HepG2 (cell line): ENCODE data around the gene MALT1. TPM values are rescaled to one million over a fixed set of nuclear protein-coding genes. Genes with fewer than 3 reads are reported as not detected.

Source experiments
- ATAC-seq: fragments of 200-7000 bp; cut with Tn5 transposase; 3 replicates; pipeline ENCODE4 v1.9.1; 2020; ENCODE audit warnings: mild to moderate bottlenecking, moderate library complexity
- BruUV-seq: library from RNA; stranded (reverse); fragments of 400-500 nt; replicated peaks from 2 replicates; lab custom pipeline; 2021; lab: Mats Ljungman, UMichigan
- CTCF ChIA-PET: fragments of 300-600 bp; formaldehyde crosslinking; extraction: SDS; loops from one replicate; lab custom pipeline; 2021; ENCODE audit warnings: low total read pairs, inconsistent platforms, low intra/inter-chr PET ratio; lab: Yijun Ruan, JAX
- POLR2A ChIA-PET: fragments of 350-600 bp; sonication (Branson Sonifier 250); formaldehyde crosslinking; loops from one replicate; lab custom pipeline; 2020; ENCODE audit warnings: antibody characterized with exemption, inconsistent platforms; lab: Yijun Ruan, JAX
- DNase-seq: peaks from one replicate; pipeline ENCODE4 v3.0.0-alpha.2; 2015; ENCODE audit warnings: low spot score
- FAIRE-seq: peaks from 3 replicates; lab custom pipeline; 2011; peaks lifted over from hg19 to GRCh38; lab: Jason Lieb, UNC
- H2AFZ ChIP-seq: one replicate; pipeline ENCODE4 v1.6.1; 2011; ENCODE audit warnings: low read length, inconsistent platforms
- H3K27ac ChIP-seq: fragments of 300-600 bp; 3 replicates; pipeline ENCODE4 v1.8.0; 2011; ENCODE audit warnings: mixed run types, mild to moderate bottlenecking, mixed read lengths, low read length, inconsistent platforms; ENCODE audit not compliant: insufficient read depth; ENCODE audit errors: extremely low read length
- H3K27me3 ChIP-seq, 2 experiments: fragments of 200-600 bp in 1 of 2; 2 replicates in 1 of 2; 3 replicates in 1 of 2; pipeline versions ENCODE4 v1.6.0 to v1.8.0; 2011; ENCODE audit warnings: low read length in 2 of 2, mild to moderate bottlenecking in 2 of 2, moderate library complexity in 2 of 2, inconsistent platforms in 1 of 2; ENCODE audit not compliant: insufficient read depth in 2 of 2, control insufficient read depth in 1 of 2
- H3K36me3 ChIP-seq, 2 experiments: fragments of 200-600 bp in 1 of 2; replicated peaks in 1 of 2; 2 replicates in 1 of 2; 3 replicates in 1 of 2; pipeline versions ENCODE4 v1.5.1 to v1.8.0; 2011; ENCODE audit warnings: low read length in 2 of 2, inconsistent platforms in 1 of 2; ENCODE audit not compliant: insufficient read depth in 2 of 2, control insufficient read depth in 1 of 2
- H3K4me1 ChIP-seq: 2 replicates; pipeline ENCODE4 v1.5.1; 2012; ENCODE audit warnings: low read length, inconsistent platforms; ENCODE audit not compliant: insufficient read depth
- H3K4me2 ChIP-seq: 2 replicates; pipeline ENCODE4 v1.6.0; 2011; ENCODE audit warnings: low read depth, low read length, inconsistent platforms
- H3K4me3 ChIP-seq, 3 experiments: fragments of 200-600 bp in 1 of 3; sonication (generic), shearing (Covaris generic) in 1 of 3; replicated peaks in 1 of 3; 2 replicates each; pipeline ENCODE4 v1.5.1; 2011 to 2016; ENCODE audit warnings: low read length in 3 of 3, inconsistent platforms in 2 of 3, low read depth in 2 of 3, mild to moderate bottlenecking in 2 of 3, control low read depth in 1 of 3, mixed read lengths in 1 of 3; ENCODE audit not compliant: insufficient read depth in 1 of 3
- H3K79me2 ChIP-seq: one replicate; pipeline ENCODE4 v1.6.1; 2011; ENCODE audit warnings: low read length, inconsistent platforms; ENCODE audit not compliant: insufficient read depth
- H3K9ac ChIP-seq: 2 replicates; pipeline ENCODE4 v1.6.0; 2011; ENCODE audit warnings: mild to moderate bottlenecking, low read depth, low read length, inconsistent platforms; ENCODE audit not compliant: insufficient read depth
- H3K9me3 ChIP-seq: 2 replicates; pipeline ENCODE4 v1.5.1; 2012; ENCODE audit warnings: mild to moderate bottlenecking, low read length
- H4K20me1 ChIP-seq: 2 replicates; pipeline ENCODE4 v1.6.0; 2011; ENCODE audit warnings: inconsistent platforms, mild to moderate bottlenecking, low read length, moderate library complexity; ENCODE audit not compliant: insufficient read depth
- HNRNPL ChIP-seq: fragments of 200-400 bp; formaldehyde crosslinking; IDR thresholded peaks from 2 replicates; pipeline ENCODE4 v1.6.1; 2017; ENCODE audit warnings: mild to moderate bottlenecking, low read depth, low read length
- MAFK ChIP-seq, 2 experiments: IDR thresholded peaks in 1 of 2; conservative IDR thresholded peaks in 1 of 2; 2 replicates each; pipeline ENCODE4 v1.6.1; 2011; ENCODE audit warnings: improper control_type of control experiment in 2 of 2, low read length in 2 of 2
- NKX3-1 ChIP-seq: sonication (generic); formaldehyde crosslinking; IDR thresholded peaks from 2 replicates; pipeline ENCODE4 v1.5.0; 2020; ENCODE audit warnings: missing genetic modification reagents
- TBP ChIP-seq: sonication (generic); formaldehyde crosslinking; IDR thresholded peaks from 2 replicates; pipeline ENCODE4 v1.5.0; 2020; ENCODE audit warnings: missing genetic modification reagents
- U2AF1 ChIP-seq: fragments of 200-400 bp; formaldehyde crosslinking; optimal IDR thresholded peaks from 2 replicates; pipeline ENCODE3; 2017; ENCODE audit warnings: mild to moderate bottlenecking, low read depth, low read length
- ZFP62 ChIP-seq: sonication (generic); formaldehyde crosslinking; IDR thresholded peaks from 2 replicates; pipeline ENCODE4 v1.4.0; 2020; ENCODE audit warnings: missing genetic modification reagents
- ZFX ChIP-seq: sonication (generic); formaldehyde crosslinking; IDR thresholded peaks from 2 replicates; pipeline ENCODE4 v1.4.0; 2020; ENCODE audit warnings: mild to moderate bottlenecking, low read depth, missing genetic modification reagents, moderate library complexity
- ZNF263 ChIP-seq: sonication (generic); formaldehyde crosslinking; IDR thresholded peaks from 2 replicates; pipeline ENCODE4 v1.4.0; 2020; ENCODE audit warnings: missing genetic modification reagents
- ZNF605 ChIP-seq: sonication (generic); formaldehyde crosslinking; IDR thresholded peaks from 2 replicates; pipeline ENCODE4 v1.8.0; 2022; ENCODE audit warnings: mild to moderate bottlenecking, missing genetic modification reagents
- ZNF737 ChIP-seq: sonication (generic); formaldehyde crosslinking; IDR thresholded peaks from 2 replicates; pipeline ENCODE4 v1.5.0; 2020; ENCODE audit warnings: missing genetic modification reagents, mild to moderate bottlenecking, borderline replicate concordance
- ZNF839 ChIP-seq: sonication (generic); formaldehyde crosslinking; IDR thresholded peaks from 2 replicates; pipeline ENCODE4 v1.4.0; 2020; ENCODE audit warnings: missing genetic modification reagents, mild to moderate bottlenecking, borderline replicate concordance
- WGBS: methylation state at CpG from one replicate; pipeline ENCODE4 v1.1.6; 2017; ENCODE audit warnings: low lambda C conversion rate; 5-methylcytosine and 5-hydroxymethylcytosine counted together
- in situ Hi-C: cut with HindIII; loops from 2 replicates; pipeline ENCODE4 v1.10.0; 2017; ENCODE audit warnings: low pct_unique_long_range_greater_than_20kb; ENCODE audit not compliant: extremely low pct_ligation_motif_present
- intact Hi-C: fragments of 100-400 bp; cut with micrococcal nuclease; formaldehyde crosslinking; loops from one replicate; pipeline ENCODE4 v1.10.0; 2022; ENCODE audit not compliant: unreplicated experiment
- polyA plus RNA-seq, 8 experiments: library from polyadenylated mRNA; depleted of rRNA in 3 of 8; stranded (reverse) in 7 of 8; unstranded in 1 of 8; fragments of >200 nt; fragmentation: Illumina TruSeq in 4 of 8; extraction: Trizol in 4 of 8; gene quantifications; 2 replicates each; pipeline versions ENCODE4 v1.2.1 to v1.2.3, GENCODE V29; 2011 to 2016; ENCODE audit warnings: low read depth in 4 of 8, missing spikeins in 1 of 8, mixed read lengths in 1 of 8; ENCODE audit not compliant: insufficient read depth in 1 of 8
- total RNA-seq, 5 experiments: library from RNA; depleted of rRNA; stranded (reverse); fragments of >200 nt; fragmentation: Illumina TruSeq; extraction: Trizol; gene quantifications; 2 replicates each; pipeline ENCODE4 v1.2.3, GENCODE V29; 2016; ENCODE audit warnings: low read depth in 1 of 5
- TF ChIP-seq, protein P1 (sequence below): IDR thresholded peaks from 2 replicates; pipeline ENCODE4 v1.6.1; 2016
- TF ChIP-seq, protein P2 (sequence below): sonication (generic); formaldehyde crosslinking; IDR thresholded peaks from 2 replicates; pipeline ENCODE4 v1.5.0; 2020; ENCODE audit warnings: missing genetic modification reagents
- TF ChIP-seq, protein P3 (sequence below): sonication (generic); formaldehyde crosslinking; IDR thresholded peaks from 2 replicates; pipeline ENCODE4 v1.4.0; 2020; ENCODE audit warnings: missing genetic modification reagents
- TF ChIP-seq, protein P4 (sequence below): sonication (generic); formaldehyde crosslinking; IDR thresholded peaks from 2 replicates; pipeline ENCODE4 v1.5.1; 2020; ENCODE audit warnings: mild to moderate bottlenecking, missing genetic modification reagents

The MALT1 gene
- total and polyA plus RNA-seq, 2 of the 13 experiments (the other 11 are each of a cell fraction or from before 2014, with no cell fraction given): 43.9 to 89.0 TPM

DNA sequence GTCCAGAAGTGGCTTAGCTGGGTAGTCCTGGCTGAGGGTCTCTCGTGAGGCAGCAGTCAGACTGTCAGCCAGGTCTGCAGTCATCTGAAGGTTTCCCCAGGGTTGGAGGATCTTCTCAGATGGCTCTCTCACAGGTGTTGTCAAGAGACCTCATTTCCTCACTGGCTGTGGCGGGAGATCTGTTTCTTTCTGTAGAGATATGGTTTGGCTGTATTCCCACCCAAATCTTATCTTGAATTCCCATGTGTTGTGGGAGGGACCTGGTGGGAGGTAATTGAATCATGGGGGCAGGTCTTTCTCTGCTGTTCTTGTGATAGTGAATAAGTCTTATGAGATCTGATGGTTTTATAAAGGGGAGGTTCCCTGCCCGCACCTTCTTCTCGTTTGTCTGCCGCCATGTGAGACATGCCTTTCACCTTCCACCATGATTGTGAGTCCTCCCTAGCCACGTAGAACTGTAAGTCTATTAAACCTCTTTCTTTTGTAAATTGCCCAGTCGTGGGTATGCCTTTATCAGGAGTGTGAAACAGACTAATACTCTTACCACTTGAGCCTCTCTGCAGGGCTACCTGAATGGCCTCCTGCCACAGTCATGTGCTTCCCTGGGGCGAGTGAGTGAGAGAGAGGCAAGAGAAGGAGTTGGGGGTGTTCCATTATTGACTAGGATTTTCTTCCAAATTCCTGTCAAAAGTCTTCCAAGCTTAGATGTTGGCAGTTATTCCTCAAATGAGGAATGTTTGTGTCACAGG is 23.6 kb downstream of the MALT1 start:
- no peak overlapping the region for H3K27ac ChIP-seq
- CTCF ChIA-PET: no interaction called here
- ATAC-seq (no peak), FAIRE-seq (no peak), DNase-seq (no peak)
- TF ChIP-seq ZNF737 (CRISPR knock-in tag): no peak
- TF ChIP-seq, protein P1, sequence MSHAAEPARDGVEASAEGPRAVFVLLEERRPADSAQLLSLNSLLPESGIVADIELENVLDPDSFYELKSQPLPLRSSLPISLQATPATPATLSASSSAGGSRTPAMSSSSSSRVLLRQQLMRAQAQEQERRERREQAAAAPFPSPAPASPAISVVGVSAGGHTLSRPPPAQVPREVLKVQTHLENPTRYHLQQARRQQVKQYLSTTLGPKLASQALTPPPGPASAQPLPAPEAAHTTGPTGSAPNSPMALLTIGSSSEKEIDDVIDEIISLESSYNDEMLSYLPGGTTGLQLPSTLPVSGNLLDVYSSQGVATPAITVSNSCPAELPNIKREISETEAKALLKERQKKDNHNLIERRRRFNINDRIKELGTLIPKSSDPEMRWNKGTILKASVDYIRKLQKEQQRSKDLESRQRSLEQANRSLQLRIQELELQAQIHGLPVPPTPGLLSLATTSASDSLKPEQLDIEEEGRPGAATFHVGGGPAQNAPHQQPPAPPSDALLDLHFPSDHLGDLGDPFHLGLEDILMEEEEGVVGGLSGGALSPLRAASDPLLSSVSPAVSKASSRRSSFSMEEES: no peak
- TF ChIP-seq, protein P2, sequence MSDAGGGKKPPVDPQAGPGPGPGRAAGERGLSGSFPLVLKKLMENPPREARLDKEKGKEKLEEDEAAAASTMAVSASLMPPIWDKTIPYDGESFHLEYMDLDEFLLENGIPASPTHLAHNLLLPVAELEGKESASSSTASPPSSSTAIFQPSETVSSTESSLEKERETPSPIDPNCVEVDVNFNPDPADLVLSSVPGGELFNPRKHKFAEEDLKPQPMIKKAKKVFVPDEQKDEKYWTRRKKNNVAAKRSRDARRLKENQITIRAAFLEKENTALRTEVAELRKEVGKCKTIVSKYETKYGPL (CRISPR knock-in tag): no peak
- TF ChIP-seq U2AF1: no peak
- TF ChIP-seq ZNF839 (CRISPR knock-in tag): no peak
- no peak for TF ChIP-seq ZNF605 (CRISPR knock-in tag)
- TF ChIP-seq, protein P3, sequence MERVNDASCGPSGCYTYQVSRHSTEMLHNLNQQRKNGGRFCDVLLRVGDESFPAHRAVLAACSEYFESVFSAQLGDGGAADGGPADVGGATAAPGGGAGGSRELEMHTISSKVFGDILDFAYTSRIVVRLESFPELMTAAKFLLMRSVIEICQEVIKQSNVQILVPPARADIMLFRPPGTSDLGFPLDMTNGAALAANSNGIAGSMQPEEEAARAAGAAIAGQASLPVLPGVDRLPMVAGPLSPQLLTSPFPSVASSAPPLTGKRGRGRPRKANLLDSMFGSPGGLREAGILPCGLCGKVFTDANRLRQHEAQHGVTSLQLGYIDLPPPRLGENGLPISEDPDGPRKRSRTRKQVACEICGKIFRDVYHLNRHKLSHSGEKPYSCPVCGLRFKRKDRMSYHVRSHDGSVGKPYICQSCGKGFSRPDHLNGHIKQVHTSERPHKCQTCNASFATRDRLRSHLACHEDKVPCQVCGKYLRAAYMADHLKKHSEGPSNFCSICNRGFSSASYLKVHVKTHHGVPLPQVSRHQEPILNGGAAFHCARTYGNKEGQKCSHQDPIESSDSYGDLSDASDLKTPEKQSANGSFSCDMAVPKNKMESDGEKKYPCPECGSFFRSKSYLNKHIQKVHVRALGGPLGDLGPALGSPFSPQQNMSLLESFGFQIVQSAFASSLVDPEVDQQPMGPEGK (CRISPR knock-in tag): no peak
- TF ChIP-seq HNRNPL: no peak
- TF ChIP-seq, protein P4, sequence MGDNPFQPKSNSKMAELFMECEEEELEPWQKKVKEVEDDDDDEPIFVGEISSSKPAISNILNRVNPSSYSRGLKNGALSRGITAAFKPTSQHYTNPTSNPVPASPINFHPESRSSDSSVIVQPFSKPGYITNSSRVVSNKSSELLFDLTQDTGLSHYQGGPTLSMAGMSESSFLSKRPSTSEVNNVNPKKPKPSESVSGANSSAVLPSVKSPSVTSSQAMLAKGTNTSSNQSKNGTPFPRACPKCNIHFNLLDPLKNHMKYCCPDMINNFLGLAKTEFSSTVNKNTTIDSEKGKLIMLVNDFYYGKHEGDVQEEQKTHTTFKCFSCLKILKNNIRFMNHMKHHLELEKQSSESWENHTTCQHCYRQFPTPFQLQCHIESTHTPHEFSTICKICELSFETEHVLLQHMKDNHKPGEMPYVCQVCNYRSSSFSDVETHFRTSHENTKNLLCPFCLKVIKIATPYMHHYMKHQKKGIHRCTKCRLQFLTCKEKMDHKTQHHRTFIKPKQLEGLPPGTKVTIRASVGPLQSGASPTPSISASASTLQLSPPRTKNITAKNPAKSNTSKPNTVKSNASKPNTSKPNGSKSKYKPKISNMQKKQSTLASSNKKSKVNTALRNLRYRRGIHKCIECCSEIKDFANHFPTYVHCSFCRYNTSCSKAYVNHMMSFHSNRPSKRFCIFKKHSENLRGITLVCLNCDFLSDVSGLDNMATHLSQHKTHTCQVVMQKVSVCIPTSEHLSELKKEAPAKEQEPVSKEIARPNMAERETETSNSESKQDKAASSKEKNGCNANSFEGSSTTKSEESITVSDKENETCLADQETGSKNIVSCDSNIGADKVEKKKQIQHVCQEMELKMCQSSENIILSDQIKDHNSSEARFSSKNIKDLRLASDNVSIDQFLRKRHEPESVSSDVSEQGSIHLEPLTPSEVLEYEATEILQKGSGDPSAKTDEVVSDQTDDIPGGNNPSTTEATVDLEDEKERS (CRISPR knock-in tag): no peak
- TF ChIP-seq MAFK (conservative IDR thresholded peaks at IDR 0.05 in 1 of 2, IDR thresholded peaks at IDR 0.05 in 1 of 2; ENCODE audit: low read length in 2 of 2): no peak
- TF ChIP-seq ZNF263: no peak
- no peak for TF ChIP-seq ZFP62 (CRISPR knock-in tag)
- no peak for TF ChIP-seq ZFX (CRISPR knock-in tag)
- TF ChIP-seq TBP: no peak
- no peak for TF ChIP-seq NKX3-1
- H3K27me3 ChIP-seq: no peaks in the 10 kb centered on the region
- WGBS: 98% methylated on average over 8 of the region's 8 CpGs
- H3K36me3 ChIP-seq: peaks cover 19 to 77% of the 10 kb centered on the region in 2 experiments
- H3K79me2 ChIP-seq: peaks cover 31% of the 10 kb centered on the region
- intact Hi-C loops (no loop called here), in situ Hi-C loops (no loop called here)
- H3K4me1 ChIP-seq: no peaks in the 10 kb centered on the region
- no peaks in the 10 kb centered on the region for H3K9me3 ChIP-seq
- H3K4me3 ChIP-seq: no peak overlapping the region
- H2AFZ ChIP-seq: no peak overlapping the region
- BruUV-seq: no TSS peak
- H3K4me2 ChIP-seq: no peak overlapping the region
- H4K20me1 ChIP-seq: peaks cover 5% of the 10 kb centered on the region; the same call in 1 of the 2 replicates
- POLR2A ChIA-PET: no interaction called here
- no peak overlapping the region for H3K9ac ChIP-seq
